WTC11 (cell line): ENCODE measurements around the gene KAZN. TPM values are rescaled to one million over a fixed set of nuclear protein-coding genes. Genes with fewer than 3 reads are reported as not detected.

Experiments
- ATAC-seq: fragments of 200-7000 bp; cut with Tn5 transposase; 2 replicates; pipeline ENCODE4 v1.10.0; 2021; ENCODE audit warnings: mild to moderate bottlenecking, moderate library complexity
- CTCF ChIA-PET: fragments of 300-600 bp; sonication (Branson Sonifier 250); formaldehyde crosslinking; loops from one replicate; lab custom pipeline; 2021; ENCODE audit warnings: antibody characterized with exemption; lab: Charles Lee
- POLR2A ChIA-PET: fragments of 350-600 bp; sonication (Branson Sonifier 250); formaldehyde crosslinking; loops from one replicate; lab custom pipeline; 2021; ENCODE audit warnings: antibody characterized with exemption; lab: Charles Lee
- DNase-seq: peaks from one replicate; pipeline ENCODE4 v3.0.0; 2021; ENCODE audit warnings: low spot score
- H3K27ac Mint-ChIP-seq: 2 replicates; pipeline ENCODE4 v1.8.0; 2021; ENCODE audit warnings: mixed read lengths
- H3K27me3 Mint-ChIP-seq: 2 replicates; pipeline ENCODE4 v1.8.0; 2021; ENCODE audit warnings: low read depth, mild to moderate bottlenecking, moderate library complexity, mixed read lengths
- H3K36me3 Mint-ChIP-seq: 2 replicates; pipeline ENCODE4 v1.8.0; 2021; ENCODE audit warnings: mixed read lengths
- H3K4me1 Mint-ChIP-seq: 2 replicates; pipeline ENCODE4 v1.8.0; 2022; ENCODE audit warnings: mixed read lengths
- H3K4me3 Mint-ChIP-seq: 2 replicates; pipeline ENCODE4 v1.8.0; 2021; ENCODE audit warnings: mild to moderate bottlenecking, moderate library complexity, mixed read lengths
- H3K9me3 Mint-ChIP-seq: 2 replicates; pipeline ENCODE4 v1.8.0; 2021; ENCODE audit warnings: mixed read lengths
- FOXP1 ChIP-seq: sonication (generic); formaldehyde crosslinking; IDR thresholded peaks from 2 replicates; pipeline ENCODE4 v1.8.0; 2022; ENCODE audit warnings: missing genetic modification reagents, mild to moderate bottlenecking, moderate library complexity, borderline replicate concordance
- KAT7 ChIP-seq: sonication (generic); formaldehyde crosslinking; IDR thresholded peaks from 2 replicates; pipeline ENCODE4 v1.8.1; 2023; ENCODE audit warnings: missing genetic modification reagents, mild to moderate bottlenecking, borderline replicate concordance
- MAX ChIP-seq: sonication (generic); formaldehyde crosslinking; IDR thresholded peaks from 2 replicates; pipeline ENCODE4 v1.8.0; 2022; ENCODE audit warnings: mild to moderate bottlenecking, missing genetic modification reagents
- RORB ChIP-seq: fragments of 250-450 bp; sonication (Bioruptor Pico); IDR thresholded peaks from 2 replicates; pipeline ENCODE4 v1.9.0; 2021; ENCODE audit warnings: mild to moderate bottlenecking
- SMAD3 ChIP-seq: sonication (generic); formaldehyde crosslinking; IDR thresholded peaks from 2 replicates; pipeline ENCODE4 v1.8.0; 2022; ENCODE audit warnings: missing genetic modification reagents, mild to moderate bottlenecking, borderline replicate concordance
- SMAD4 ChIP-seq: sonication (generic); formaldehyde crosslinking; IDR thresholded peaks from 2 replicates; pipeline ENCODE4 v1.8.0; 2022; ENCODE audit warnings: mild to moderate bottlenecking, missing genetic modification reagents
- SP1 ChIP-seq: sonication (generic); formaldehyde crosslinking; conservative IDR thresholded peaks from 2 replicates; pipeline ENCODE4 v1.8.1; 2022; ENCODE audit warnings: missing genetic modification reagents
- ZBTB21 ChIP-seq: sonication (generic); formaldehyde crosslinking; IDR thresholded peaks from 2 replicates; pipeline ENCODE4 v1.8.1; 2023; ENCODE audit warnings: mild to moderate bottlenecking, missing genetic modification reagents, borderline replicate concordance
- ZNF317 ChIP-seq: sonication (generic); formaldehyde crosslinking; IDR thresholded peaks from 2 replicates; pipeline ENCODE4 v1.8.1; 2023; ENCODE audit warnings: low read depth, mild to moderate bottlenecking, moderate library complexity, missing genetic modification reagents, borderline replicate concordance
- ZNF396 ChIP-seq: fragments of 250-450 bp; sonication (Bioruptor Pico); IDR thresholded peaks from 2 replicates; pipeline ENCODE4 v1.8.0; 2021; ENCODE audit warnings: mild to moderate bottlenecking, moderate library complexity, borderline replicate concordance
- ZNF423 ChIP-seq: fragments of 250-450 bp; sonication (Bioruptor Pico); IDR thresholded peaks from 2 replicates; pipeline ENCODE4 v2.1.2; 2022; ENCODE audit warnings: mild to moderate bottlenecking, moderate library complexity
- ZNF425 ChIP-seq: fragments of 250-450 bp; sonication (Bioruptor Pico); conservative IDR thresholded peaks from 2 replicates; pipeline ENCODE4 v1.9.0; 2021; ENCODE audit warnings: mild to moderate bottlenecking
- total RNA-seq: library from RNA; stranded (reverse); gene quantifications from 3 replicates; pipeline ENCODE4 v1.2.3, GENCODE V29; 2021
- TF ChIP-seq, protein P1 (sequence below): sonication (generic); formaldehyde crosslinking; IDR thresholded peaks from 2 replicates; pipeline ENCODE4 v1.8.1; 2023; ENCODE audit warnings: mild to moderate bottlenecking, missing genetic modification reagents, moderate library complexity
- TF ChIP-seq, protein P2 (sequence below): sonication (generic); formaldehyde crosslinking; IDR thresholded peaks from 2 replicates; pipeline ENCODE4 v1.8.1; 2023; ENCODE audit warnings: mild to moderate bottlenecking, moderate library complexity, missing genetic modification reagents

Gene KAZN
- total RNA-seq, 1 experiment from 2014 or later = 19.9 TPM

- TF ChIP-seq MAX (no peak), RORB (no peak)
These were observed 387.7 kb downstream of the KAZN start (continued) for GRCh38 chr1:14986168-14986567.

- ChIA-PET CTCF (interaction anchor here (0.7 to 1.2 kb wide), 4 partner anchors 36 to 123 kb away, joined by 3 to 4 read pairs (median 3); no protein-coding TSS in a partner anchor), POLR2A (no interaction called here)
- ATAC-seq = peak; percentile 43
- no peak for DNase-seq
- no peak overlapping the region for H3K4me3 Mint-ChIP-seq
- no peaks in the 10 kb centered on the region for H3K36me3 Mint-ChIP-seq
- H3K4me1 Mint-ChIP-seq = no peaks in the 10 kb centered on the region
- no peak overlapping the region; the same call in 1 of the 2 replicates for H3K27ac Mint-ChIP-seq
- no peaks in the 10 kb centered on the region for H3K9me3 Mint-ChIP-seq
- no peaks in the 10 kb centered on the region for H3K27me3 Mint-ChIP-seq
- TF ChIP-seq, protein P1, sequence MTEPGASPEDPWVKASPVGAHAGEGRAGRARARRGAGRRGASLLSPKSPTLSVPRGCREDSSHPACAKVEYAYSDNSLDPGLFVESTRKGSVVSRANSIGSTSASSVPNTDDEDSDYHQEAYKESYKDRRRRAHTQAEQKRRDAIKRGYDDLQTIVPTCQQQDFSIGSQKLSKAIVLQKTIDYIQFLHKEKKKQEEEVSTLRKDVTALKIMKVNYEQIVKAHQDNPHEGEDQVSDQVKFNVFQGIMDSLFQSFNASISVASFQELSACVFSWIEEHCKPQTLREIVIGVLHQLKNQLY (CRISPR knock-in tag) = no peak
- TF ChIP-seq SMAD4 (CRISPR knock-in tag) = no peak
- TF ChIP-seq SP1 = no peak
- TF ChIP-seq, protein P2, sequence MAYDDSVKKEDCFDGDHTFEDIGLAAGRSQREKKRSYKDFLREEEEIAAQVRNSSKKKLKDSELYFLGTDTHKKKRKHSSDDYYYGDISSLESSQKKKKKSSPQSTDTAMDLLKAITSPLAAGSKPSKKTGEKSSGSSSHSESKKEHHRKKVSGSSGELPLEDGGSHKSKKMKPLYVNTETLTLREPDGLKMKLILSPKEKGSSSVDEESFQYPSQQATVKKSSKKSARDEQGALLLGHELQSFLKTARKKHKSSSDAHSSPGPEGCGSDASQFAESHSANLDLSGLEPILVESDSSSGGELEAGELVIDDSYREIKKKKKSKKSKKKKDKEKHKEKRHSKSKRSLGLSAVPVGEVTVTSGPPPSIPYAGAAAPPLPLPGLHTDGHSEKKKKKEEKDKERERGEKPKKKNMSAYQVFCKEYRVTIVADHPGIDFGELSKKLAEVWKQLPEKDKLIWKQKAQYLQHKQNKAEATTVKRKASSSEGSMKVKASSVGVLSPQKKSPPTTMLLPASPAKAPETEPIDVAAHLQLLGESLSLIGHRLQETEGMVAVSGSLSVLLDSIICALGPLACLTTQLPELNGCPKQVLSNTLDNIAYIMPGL = no peak
- no peak for TF ChIP-seq ZNF425 (CRISPR knock-in tag)
- no peak for TF ChIP-seq ZNF317 (CRISPR knock-in tag)
- TF ChIP-seq SMAD3 (CRISPR knock-in tag) = no peak
- TF ChIP-seq ZNF423 (CRISPR knock-in tag) = no peak
- no peak for TF ChIP-seq FOXP1 (CRISPR knock-in tag)
- no peak for TF ChIP-seq ZBTB21
These were observed 389.5 kb downstream of the KAZN start for GRCh38 chr1:14987829-14988603.

DNA sequence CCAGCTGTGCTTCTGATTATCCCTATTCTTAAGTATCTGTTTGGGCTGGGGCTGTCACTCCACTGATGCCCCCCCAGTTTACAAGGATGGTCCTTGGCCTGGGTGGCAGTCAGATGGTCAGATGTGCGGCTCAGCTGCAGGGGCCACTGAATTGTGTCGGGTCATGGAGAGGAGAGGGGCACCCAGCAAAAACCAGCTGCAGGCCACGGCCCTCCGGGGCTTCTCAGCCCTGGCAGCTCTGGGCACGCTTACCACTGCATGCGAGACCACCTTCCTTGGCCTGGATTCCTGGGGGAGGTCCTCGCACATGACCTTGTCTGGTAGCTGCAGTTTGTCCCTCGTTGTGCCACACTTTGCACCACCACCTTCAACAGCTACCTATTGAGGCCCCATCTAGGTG lies 390.2 kb downstream of the KAZN start:
- Mint-ChIP-seq H3K4me3 (no peak overlapping the region), H3K27me3 (no peaks in the 10 kb centered on the region), H3K4me1 (no peaks in the 10 kb centered on the region), H3K27ac (no peak overlapping the region), H3K36me3 (no peaks in the 10 kb centered on the region), H3K9me3 (no peaks in the 10 kb centered on the region)
- CTCF ChIA-PET = interaction anchor here (0.6 to 1.2 kb wide), 5 partner anchors 35 to 606 kb away, joined by 3 to 5 read pairs (median 3); no protein-coding TSS in a partner anchor
- DNase-seq = no peak
- TF ChIP-seq, protein P2 = no peak
- no peak for TF ChIP-seq KAT7 (CRISPR knock-in tag)
- TF ChIP-seq ZNF396 = no peak
- TF ChIP-seq MAX = no peak
- TF ChIP-seq SMAD3 (CRISPR knock-in tag) = no peak
- ATAC-seq = no peak
- POLR2A ChIA-PET = no interaction called here
